ENCODE data around the gene NR1I2. TPM values are rescaled to one million over a fixed set of nuclear protein-coding genes. Genes with fewer than 3 reads are reported as not detected.

Gene NR1I2
- total RNA-seq, 1 experiment from 2014 or later, result not detected

- no peak for DNase-seq (ENCODE audit: low spot score)
Measured at GRCh38 chr3:119779731-119780383, 2.0 kb upstream of the NR1I2 start.

GRCh38 chr3:119782460-119782859, 559 bp downstream of the NR1I2 start:
- no peak for DNase-seq (ENCODE audit: low spot score)

GRCh38 chr3:119783255-119783654, 1.4 kb downstream of the NR1I2 start:
- no peak for DNase-seq (ENCODE audit: low spot score)

- DNase-seq (ENCODE audit: low spot score), result no peak
Measured at GRCh38 chr3:119783883-119784282, 2.0 kb downstream of the NR1I2 start.

GRCh38 chr3:119786409-119786808, 4.5 kb downstream of the NR1I2 start:
- no peak for DNase-seq (ENCODE audit: low spot score)

GRCh38 chr3:119790369-119790768, 8.5 kb downstream of the NR1I2 start:
- DNase-seq (ENCODE audit: low spot score), result no peak

- DNase-seq (ENCODE audit: low spot score), result no peak
Measured at GRCh38 chr3:119792270-119792669, 10.4 kb downstream of the NR1I2 start.

- DNase-seq (ENCODE audit: low spot score), result no peak
Measured at GRCh38 chr3:119794401-119794800, 12.5 kb downstream of the NR1I2 start.

GRCh38 chr3:119794971-119795612, 13.2 kb downstream of the NR1I2 start:
- DNase-seq (ENCODE audit: low spot score), result peak; percentile 70

GRCh38 chr3:119795849-119796248, 13.9 kb downstream of the NR1I2 start:
- no peak for DNase-seq (ENCODE audit: low spot score)

- no peak for DNase-seq (ENCODE audit: low spot score)
Measured at GRCh38 chr3:119796368-119796767, 14.5 kb downstream of the NR1I2 start.

- DNase-seq (ENCODE audit: low spot score), result no peak
Measured at GRCh38 chr3:119796785-119797184, 14.9 kb downstream of the NR1I2 start.

- no peak for DNase-seq (ENCODE audit: low spot score)
Measured at GRCh38 chr3:119800844-119801243, 18.9 kb downstream of the NR1I2 start.

- DNase-seq (ENCODE audit: low spot score), result no peak
Measured at GRCh38 chr3:119808244-119808643, 26.3 kb downstream of the NR1I2 start.

GRCh38 chr3:119808843-119809242, 26.9 kb downstream of the NR1I2 start:
- no peak for DNase-seq (ENCODE audit: low spot score)

GRCh38 chr3:119809249-119810017, 27.5 kb downstream of the NR1I2 start:
- DNase-seq (ENCODE audit: low spot score), result no peak

GRCh38 chr3:119810018-119810435, 28.1 kb downstream of the NR1I2 start:
- DNase-seq (ENCODE audit: low spot score), result no peak

GRCh38 chr3:119812491-119813058, 30.7 kb downstream of the NR1I2 start:
- DNase-seq (ENCODE audit: low spot score), result no peak

GRCh38 chr3:119815716-119816115, 33.8 kb downstream of the NR1I2 start:
- no peak for DNase-seq (ENCODE audit: low spot score)

GRCh38 chr3:119817071-119817470, 35.2 kb downstream of the NR1I2 start:
- no peak for DNase-seq (ENCODE audit: low spot score)

- DNase-seq (ENCODE audit: low spot score), result no peak
Measured at GRCh38 chr3:119817583-119818363, 35.9 kb downstream of the NR1I2 start.

- no peak for DNase-seq (ENCODE audit: low spot score)
Measured at GRCh38 chr3:119818937-119819336, 37.0 kb downstream of the NR1I2 start.
